Lower leg skin (tissue), 4 donors: ENCODE data around the gene FLNB. TPM values are rescaled to one million over a fixed set of nuclear protein-coding genes. Genes with fewer than 3 reads are reported as not detected.

ENCODE experiments used
- DNase-seq, 2 donors: peaks; one replicate each; pipeline ENCODE4 v3.0.0-alpha.2; 2019; ENCODE audit warnings: low spot score in 2 of 2
- H3K4me3 ChIP-seq: fragments of 200-600 bp; sonication (generic); 2 replicates; pipeline ENCODE4 v1.5.1; 2017; ENCODE audit warnings: mild to moderate bottlenecking, low read depth; ENCODE audit not compliant: poor library complexity, severe bottlenecking
- CTCF ChIP-seq, 3 donors: fragments of 450-650 bp; IDR thresholded peaks; one replicate each; pipeline ENCODE4 v1.5.1; 2016; ENCODE audit warnings: antibody characterized with exemption in 3 of 3, mild to moderate bottlenecking in 3 of 3, moderate library complexity in 2 of 3
- POLR2A ChIP-seq, 2 donors: fragments of 450-650 bp; IDR thresholded peaks; one replicate each; pipeline ENCODE4 v1.6.1; 2016 to 2017; ENCODE audit warnings: antibody characterized with exemption in 2 of 2, mild to moderate bottlenecking in 1 of 2, moderate library complexity in 1 of 2
- WGBS, 2 donors: methylation state at CpG; one replicate each; pipeline ENCODE4 v1.1.5; 2018; 5-methylcytosine and 5-hydroxymethylcytosine counted together
- intact Hi-C: fragments of 100-400 bp; cut with DNase I; formaldehyde crosslinking; loops from one replicate; pipeline ENCODE4 v1.15.0; 2023; ENCODE audit warnings: low total_unique reads
- total RNA-seq, 4 donors: library from RNA; depleted of rRNA; stranded (reverse); fragments of >200 nt; gene quantifications; one replicate each; pipeline ENCODE4 v1.1.0, GENCODE V29; 2016

FLNB gene
- total RNA-seq, 4 donors from 2014 or later: 108 to 155 (median 128) TPM

GRCh38 chr3:58009749-58010535, 1.7 kb downstream of the FLNB start:
- intact Hi-C loops: no loop called here
- H3K4me3 ChIP-seq: peak overlapping the region; percentile 63
- TF ChIP-seq POLR2A (IDR thresholded peaks at IDR 0.05) (no peak), CTCF (IDR thresholded peaks at IDR 0.05) (no peak)
- DNase-seq: peak; percentile 65 to 90
- 28 to 30% methylated on average over 6 of the region's 6 CpGs for WGBS, 2 donors

- no peak for DNase-seq
- 24 to 28% methylated on average over 5 of the region's 5 CpGs for WGBS, 2 donors
- H3K4me3 ChIP-seq: no peak overlapping the region
- TF ChIP-seq POLR2A (IDR thresholded peaks at IDR 0.05) (no peak), CTCF (IDR thresholded peaks at IDR 0.05) (no peak)
- intact Hi-C loops: no loop called here
Measured at GRCh38 chr3:58010562-58010961, 2.3 kb downstream of the FLNB start.

- intact Hi-C loops: no loop called here
- 62 to 74% methylated on average over 3 of the region's 3 CpGs for WGBS, 2 donors
- no peak overlapping the region for H3K4me3 ChIP-seq
- TF ChIP-seq POLR2A (IDR thresholded peaks at IDR 0.05): no peak
- no peak for TF ChIP-seq CTCF (IDR thresholded peaks at IDR 0.05)
- no peak for DNase-seq
Measured at GRCh38 chr3:58011580-58011979, 3.4 kb downstream of the FLNB start.

GRCh38 chr3:58012302-58012701, 4.1 kb downstream of the FLNB start:
- intact Hi-C loops: no loop called here
- DNase-seq: no peak
- TF ChIP-seq POLR2A (IDR thresholded peaks at IDR 0.05) (no peak), CTCF (IDR thresholded peaks at IDR 0.05) (no peak)
- 69 to 86% methylated on average over 1 of the region's 1 CpG for WGBS, 2 donors
- no peak overlapping the region for H3K4me3 ChIP-seq

- no peak overlapping the region for H3K4me3 ChIP-seq
- 69 to 80% methylated on average over 3 of the region's 3 CpGs for WGBS, 2 donors
- DNase-seq: no peak
- TF ChIP-seq POLR2A (IDR thresholded peaks at IDR 0.05): no peak
- TF ChIP-seq CTCF (IDR thresholded peaks at IDR 0.05): no peak
- intact Hi-C loops: no loop called here
Measured at GRCh38 chr3:58013099-58013498, 4.9 kb downstream of the FLNB start.
